Pons (tissue), 1 donor: Measurements from ENCODE around the gene NAA25.
A peak's percentile ranks its signal among the peaks of the same experiment; 100 is the strongest.
"Not testable (repeated sequence)": the region's sequence is repeated elsewhere in the genome, so short reads cannot be mapped to it uniquely, and the experiment has no call there.

Source experiments
- DNase-seq: peaks from one replicate; pipeline ENCODE4 v3.0.0-alpha.2; 2016; ENCODE audit warnings: low spot score

NAA25 gene

DNA sequence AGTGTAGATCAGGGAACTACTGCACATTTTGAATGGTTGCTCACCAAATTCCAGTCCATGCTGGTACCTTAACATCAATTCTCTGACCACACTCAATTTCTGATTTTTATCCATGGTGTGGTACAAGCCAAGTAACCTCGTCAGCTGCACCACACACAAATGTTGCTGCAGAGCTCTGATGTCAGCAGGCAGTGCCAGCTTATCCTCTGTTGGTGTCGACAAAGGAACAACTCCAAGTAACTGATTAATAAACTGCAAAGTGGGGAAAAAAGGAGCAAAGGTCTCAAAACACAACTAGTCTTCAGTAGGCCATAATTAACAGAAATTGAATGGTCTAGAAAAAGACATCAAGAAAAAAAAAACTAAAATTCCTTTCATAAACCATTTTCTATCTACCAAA, 47.4 kb downstream of the NAA25 start:
- DNase-seq, result no peak

DNA sequence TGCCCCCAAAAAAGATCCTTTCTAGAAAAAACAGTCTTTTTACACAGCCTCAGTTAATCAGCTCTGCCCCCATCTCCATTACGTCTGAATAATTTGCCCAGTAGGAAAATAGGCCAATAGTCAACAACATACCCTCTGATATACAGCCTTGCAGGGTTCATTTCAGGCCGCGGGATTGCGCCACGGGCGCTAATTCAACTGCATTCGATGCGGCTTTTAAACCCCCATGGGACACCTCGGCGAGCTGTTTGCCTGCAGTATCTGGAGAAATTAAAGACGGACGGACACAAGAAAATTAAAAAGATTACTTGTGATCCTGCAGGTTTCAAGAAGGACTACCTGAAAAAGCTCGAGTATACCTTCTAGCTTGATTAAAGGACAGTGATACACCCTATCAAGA, 59.2 kb downstream of the NAA25 start:
- DNase-seq, result no peak

DNA sequence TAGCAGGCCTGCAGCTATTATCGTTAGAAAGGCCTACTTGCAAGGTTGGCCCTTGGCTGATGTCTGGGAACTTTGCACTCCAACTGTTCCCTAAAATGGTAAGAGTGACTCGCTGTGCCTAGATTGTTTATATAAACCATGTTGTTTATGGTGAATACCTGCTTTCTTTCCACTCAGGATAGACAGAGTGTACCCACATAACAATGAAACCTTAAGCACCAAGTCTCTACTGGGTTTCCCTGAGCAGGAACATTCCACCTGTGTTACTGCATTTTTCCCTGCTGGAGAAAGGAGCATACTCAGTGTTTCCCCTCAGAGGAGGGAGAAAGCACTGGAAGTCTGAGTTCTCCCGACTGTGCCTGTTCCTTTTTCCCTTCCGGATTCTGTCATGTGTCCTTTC, 62.6 kb downstream of the NAA25 start:
- no peak for DNase-seq

DNA sequence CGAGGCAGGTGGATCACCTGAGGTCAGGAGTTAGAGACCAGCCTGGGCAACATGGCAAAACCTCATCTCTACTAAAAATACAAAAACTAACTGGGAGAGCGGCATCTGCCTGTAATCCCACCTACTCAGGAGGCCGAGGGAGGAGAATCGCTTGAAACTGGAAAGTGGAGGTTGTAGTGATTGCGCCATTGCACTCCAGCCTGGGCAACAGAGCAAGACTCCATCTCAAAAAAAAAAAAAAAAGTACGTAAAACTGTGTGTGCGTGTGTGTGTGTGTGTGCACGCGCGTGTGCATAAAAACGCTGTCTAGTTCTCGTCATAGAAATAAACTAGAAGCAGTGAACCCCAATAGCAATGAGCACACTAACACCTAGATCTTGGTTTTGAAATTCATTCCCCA, 72.0 kb downstream of the NAA25 start:
- DNase-seq, result not testable (repeated sequence)

DNA sequence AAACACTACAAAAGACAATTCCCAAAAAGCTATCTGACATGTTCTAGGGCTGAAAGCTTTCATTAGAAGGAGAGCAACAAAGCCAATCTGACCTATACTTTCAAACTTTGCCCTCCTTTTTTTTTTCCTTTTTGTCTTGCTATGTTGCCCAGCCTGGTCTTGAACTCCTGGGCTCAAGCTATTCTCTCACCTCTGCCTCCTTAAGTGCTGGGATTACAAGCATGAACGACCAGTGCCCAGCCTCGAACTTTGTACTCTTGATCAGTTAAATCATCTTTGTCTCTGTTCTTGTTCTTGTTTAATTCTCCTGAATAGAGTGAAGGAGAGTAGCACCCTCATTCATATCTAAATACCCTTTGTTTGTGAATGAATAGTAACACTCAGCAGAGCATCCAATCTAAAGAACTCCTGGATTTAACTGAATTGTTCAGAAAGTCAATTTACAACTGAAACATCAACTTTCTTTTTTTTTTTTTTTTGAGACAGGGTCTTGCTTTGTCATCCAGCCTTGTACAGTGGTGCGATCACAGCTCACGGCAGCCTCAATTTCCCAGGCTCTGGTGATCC, 73.3 kb downstream of the NAA25 start:
- no peak for DNase-seq

DNA sequence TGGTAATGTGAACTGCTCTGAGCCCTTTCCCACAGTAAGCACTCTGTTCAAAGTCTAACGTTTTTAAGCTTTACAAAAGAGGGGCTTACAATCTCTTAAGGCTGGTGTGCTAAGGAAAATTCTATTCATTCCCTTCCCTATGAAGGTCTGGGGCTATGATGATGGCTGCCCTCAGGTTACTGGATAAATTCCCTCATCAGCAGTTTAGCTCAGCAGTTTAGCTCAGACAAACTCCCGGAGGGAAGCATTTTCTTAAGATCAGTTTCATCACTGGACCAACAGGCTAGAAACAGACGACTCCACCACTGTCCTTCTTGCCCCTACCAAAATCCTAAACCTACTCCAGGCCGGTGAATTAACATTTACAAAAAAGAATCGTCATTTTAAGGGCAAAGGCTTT, 76.3 kb downstream of the NAA25 start:
- DNase-seq, result no peak

DNA sequence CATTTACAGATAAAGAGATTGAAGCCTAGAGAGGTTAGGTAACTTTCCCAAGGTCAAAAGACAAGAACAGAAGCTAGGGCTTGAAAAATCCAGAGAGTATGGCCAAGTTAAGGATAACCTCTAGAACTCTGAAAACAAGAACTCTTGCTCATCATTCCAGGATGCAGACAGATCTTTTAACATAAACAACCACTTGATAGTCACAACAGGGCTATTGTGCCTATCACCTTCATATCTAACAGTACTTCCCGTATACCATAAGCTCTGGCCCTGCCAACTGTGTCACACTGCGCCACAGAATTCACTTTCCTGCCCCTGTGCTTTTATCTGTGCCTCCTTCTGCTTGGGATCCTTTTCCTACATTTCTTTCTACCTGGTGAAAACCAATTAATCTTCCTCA, 77.1 kb downstream of the NAA25 start:
- no peak for DNase-seq

DNA sequence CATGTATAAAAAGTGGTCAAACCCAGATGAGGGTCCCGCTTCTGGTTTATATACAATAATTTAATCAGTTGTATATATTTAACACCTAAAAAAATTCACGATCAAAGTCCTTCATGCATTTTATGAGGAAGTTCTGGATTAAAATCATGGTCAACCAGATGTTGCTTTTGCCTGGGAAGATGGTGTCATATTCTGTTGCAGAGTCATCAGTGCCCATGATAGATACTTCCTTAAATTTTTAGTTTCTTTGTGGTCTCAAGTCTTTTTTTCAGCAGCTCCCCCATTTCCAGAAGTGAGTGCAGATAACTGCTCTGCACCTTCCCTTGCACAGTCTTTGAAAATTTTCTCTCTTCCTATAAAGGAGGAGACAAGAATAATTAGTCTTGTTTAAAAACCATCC, 79.3 kb downstream of the NAA25 start:
- no peak for DNase-seq

DNA sequence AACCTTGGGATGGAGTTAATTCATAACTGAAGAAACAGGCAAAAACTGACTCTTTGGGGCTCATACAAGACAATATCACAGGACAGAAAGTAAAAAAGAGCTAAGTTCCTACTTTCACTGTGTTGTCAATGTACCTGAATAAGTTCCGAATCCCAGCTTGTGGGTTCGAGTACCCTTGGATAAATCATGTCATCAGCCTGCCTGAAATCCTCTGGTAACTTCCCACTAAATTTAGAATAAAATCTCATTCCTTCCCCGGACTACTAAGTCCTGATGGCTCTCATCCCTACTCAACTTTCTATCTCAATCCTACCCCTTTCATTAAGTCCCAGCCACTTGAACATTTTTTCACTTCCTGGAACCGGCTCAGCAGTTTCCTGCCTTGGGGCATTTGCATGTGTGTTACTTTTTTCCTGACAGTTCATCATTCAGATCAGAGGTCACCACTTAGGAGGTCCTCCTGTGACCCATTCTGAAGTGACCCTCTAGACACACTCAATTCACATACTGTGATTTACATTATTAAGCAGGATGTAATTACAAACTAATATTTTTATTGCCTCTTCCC, 82.7 kb downstream of the NAA25 start:
- no peak for DNase-seq

DNA sequence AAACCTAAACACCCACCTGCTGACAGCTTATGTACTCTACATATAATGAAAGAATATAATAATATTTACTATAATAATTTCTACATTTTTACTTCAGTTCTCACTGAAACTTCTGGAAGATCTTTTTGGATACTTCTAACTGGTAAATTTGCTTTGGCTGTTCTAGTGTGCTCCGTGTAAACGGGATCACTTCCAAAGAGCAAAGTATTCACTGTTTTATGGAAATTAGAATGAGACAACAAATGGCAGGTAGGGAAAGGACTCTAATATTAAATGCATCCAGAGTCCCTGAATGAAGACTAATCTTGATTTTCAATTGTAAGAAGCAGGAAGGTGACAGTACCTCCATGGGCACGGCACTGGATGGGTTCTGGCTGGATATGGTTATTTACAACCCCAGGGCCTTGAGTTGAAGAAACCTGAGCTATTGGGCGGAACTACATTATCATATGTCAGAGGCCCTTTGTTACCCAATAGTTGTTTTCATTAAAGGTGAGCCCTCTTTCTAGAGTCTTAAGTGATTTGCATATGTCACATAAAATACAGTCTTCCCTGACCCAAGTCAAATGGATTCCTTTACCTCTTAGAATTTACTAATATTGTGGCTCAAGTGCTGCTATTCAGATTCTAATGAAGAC, 84.7 kb downstream of the NAA25 start:
- DNase-seq, result no peak

DNA sequence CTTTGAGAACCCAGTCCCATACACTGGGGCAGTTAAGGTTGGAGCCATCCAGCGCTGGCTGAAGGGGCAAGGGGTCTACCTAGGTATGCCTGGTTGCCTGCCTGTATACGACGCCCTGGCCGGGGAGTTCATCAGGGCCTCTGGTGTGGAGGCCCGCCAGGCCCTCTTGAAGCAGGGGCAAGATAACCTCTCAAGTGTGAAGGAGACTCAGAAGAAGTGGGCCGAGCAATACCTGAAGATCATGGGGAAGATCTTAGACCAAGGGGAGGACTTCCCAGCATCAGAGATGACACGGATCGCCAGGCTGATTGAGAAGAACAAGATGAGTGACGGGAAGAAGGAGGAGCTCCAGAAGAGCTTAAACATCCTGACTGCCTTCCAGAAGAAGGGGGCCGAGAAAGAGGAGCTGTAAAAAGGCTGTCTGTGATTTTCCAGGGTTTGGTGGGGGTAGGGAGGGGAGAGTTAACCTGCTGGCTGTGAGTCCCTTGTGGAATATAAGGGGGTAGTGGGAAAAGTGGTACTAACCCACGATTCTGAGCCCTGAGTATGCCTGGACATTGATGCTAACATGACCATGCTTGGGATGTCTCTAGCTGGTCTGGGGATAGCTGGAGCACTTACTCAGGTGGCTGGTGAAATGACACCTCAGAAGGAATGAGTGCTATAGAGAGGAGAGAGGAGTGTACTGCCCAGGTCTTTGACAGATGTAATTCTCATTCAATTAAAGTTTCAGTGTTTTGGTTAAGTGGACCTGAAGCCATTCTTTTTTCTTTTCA, 86.2 kb downstream of the NAA25 start:
- DNase-seq, result no peak

DNA sequence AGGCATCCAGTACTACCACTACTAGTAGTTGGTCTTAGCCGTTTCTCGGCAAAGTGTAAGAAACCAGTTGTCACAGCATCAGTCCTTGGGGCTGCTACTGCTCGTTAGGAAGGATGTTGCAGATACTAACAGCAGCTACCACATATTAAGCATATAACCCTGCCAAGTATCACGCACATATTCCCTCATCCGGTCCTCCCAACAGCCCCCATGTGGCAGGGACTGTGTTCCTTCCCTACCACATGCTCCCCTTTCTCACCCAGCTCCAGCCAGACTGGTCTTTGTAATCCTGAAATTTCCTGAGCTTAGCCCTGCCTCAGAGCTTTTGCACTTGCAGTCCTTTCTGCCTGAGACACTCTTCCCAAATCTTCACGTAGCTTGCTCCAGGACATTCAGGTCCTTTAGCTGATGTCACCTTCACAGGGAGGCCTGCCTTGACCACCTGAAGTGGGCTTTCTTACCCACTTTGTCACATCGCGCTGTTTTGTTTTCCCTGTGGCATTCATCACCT, 87.6 kb downstream of the NAA25 start:
- DNase-seq, result no peak

DNA sequence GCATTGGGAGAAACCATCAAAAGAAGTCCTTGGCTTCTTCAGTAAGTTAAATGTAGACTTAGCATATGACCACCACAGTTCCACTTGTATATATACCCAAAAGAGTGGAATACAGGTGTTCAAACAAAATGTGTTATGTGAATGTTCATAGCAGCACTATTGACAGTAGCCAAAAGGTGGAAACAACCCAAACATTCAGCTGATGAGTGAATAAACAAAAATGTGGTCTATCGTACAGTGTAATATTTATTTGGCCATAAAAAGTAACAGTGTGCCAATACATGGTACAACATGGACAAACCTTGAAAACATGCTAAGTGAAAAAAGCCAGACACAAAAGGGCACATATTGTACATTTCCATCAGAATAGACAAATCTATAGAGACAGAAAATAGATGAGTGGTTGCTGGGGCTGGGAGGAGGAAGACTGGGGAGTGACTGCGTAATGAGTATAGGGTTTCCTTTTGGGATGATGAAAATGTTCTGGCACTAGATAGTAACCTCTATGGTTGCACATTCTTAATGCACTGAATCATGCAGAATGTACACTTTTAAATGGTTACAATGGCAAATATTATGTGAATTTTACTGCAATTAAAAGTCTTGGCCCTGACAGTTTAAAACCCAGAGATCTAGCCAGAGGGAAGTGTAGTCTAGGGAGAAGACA, 89.9 kb downstream of the NAA25 start:
- no peak for DNase-seq

DNA sequence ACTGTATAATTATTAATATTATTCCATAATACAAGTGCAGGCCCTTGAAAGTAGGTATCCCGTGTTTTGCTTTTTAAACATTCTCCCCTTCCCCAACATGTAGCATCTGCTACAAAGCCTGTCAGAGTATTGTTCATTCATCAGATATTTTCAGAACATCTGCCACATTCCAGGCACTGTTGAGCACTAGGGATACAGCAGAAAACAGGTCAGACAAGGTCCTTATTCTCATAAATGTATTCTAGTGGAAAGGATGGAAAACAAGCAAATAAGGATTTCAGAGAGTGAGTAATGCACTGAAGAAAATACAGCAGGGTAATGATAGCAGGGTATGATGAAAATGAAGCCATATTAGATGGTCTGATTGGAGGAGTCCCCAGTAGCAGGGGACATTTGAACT, 91.5 kb downstream of the NAA25 start:
- DNase-seq, result no peak

DNA sequence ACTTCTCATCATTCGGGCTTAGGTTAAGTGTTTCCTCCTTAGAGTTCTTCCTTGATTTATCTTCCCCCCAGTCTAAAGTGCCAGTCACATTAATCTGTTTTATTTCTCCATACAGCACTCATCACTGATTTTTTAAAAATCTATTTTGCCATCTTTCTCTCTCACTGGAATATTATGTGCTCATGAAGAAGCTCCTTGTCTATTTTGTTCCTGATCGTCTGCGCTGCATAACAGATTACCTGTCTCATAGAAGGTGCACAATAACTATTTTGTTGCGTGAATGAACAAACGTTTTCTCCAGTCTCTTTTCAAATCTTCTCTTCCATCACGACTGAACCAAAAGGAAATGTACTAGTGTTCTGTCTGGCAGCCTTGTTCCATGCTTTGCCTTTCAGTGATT, 92.6 kb downstream of the NAA25 start:
- DNase-seq, result no peak

DNA sequence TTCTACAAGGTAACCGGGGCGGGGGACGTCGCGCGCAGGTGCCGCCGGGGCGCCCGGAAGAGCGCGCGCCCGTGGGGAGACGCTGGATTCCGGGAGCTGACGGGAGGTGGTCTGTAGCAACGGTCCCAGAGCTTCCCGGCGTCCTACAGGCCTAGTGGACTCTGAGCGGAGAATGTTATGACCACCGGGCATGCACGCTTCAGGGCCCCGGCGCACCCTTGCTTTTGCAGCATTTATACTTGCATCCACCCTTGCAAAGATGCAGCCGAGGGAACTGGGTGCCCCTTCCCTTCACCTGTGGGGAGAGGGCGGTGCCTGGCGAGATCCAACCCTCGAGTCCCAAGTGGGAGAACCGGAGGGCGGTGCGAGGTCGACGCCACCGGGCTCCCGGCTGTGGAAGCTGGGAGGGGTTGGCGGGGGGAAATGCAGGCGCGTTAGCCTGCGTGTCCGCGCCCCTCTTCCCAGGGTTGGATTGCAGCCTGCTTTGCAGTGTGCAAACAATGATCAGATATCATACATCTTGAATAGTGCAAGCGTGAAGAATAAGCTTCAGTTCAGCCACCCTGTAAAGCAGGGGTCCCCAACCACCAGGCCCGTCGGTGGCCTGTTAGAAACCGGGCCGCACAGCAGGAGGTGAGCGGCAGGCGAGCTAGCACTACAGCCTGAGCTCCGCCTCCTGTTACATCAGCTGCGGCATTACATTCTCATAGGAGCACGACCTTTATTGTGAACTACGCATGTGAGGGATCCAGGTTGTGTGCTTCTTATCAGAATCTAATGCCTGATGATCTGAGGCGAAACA, 94.8 kb downstream of the NAA25 start:
- peak; percentile 59 for DNase-seq

DNA sequence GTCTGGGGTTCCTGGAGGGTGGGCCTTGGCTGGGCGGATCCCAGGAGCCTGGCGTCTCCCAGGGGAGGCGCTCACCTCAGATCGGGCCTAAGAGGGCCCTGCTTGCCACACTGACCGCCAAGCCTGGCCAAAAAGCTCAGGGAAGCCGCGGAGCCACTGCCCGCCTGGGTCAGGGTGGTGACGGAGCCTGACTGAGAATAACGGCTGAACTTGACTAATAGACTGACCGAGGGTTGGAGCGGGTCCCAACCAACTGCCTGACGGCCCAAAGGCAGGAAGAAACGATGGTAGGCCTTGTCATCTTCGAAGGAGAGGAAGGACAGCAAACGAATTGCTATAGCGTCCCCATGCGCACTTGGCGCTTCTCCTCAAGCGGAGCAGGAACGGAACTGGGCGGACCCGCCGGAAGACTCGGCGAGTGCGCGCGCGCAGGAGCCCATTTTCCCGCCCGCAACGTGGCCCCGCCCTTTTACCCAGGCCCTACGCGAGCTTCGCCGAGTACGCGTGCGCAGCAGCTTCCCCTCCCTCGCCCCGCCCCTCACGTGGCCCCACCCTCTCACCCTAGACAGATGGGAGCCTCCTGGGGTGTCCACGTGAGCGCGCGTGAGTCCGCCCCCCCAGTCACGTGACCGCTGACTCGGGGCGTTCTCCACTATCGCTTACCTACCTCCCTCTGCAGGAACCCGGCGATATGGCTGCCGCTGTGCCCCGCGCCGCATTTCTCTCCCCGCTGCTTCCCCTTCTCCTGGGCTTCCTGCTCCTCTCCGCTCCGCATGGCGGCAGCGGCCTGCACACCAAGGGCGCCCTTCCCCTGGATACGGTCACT, 95.6 kb downstream of the NAA25 start, which contains the start of the genes ERP29 and TMEM116:
Gene ERP29 (plus strand): TSS at position 652 of the 826 bp plus-strand sequence. CDS start 40 bp downstream, at position 692.
Gene TMEM116 (minus strand): TSS at position 391 of the 826 bp plus-strand sequence. CDS start 7,895 bp downstream, outside the sequence.
- peak; percentile 97 for DNase-seq

DNA sequence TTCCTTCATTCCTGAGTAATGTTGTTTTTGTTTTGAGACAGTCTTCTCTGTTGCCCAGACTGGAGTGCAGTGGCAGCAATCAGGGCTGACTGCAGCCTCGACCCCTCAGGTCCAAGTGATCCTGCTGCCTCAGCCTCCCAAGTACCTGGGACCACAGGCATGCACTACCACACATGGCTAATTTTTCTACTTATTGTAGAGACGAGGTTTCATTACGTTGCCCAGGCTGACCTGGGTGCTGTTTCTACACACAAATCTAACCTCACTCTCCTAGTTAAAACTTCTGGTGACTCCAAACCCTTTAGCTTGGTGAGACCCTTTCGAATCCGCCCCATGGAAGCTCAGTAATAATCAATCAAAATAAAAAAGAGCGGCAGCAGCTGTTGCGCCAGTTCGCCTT, 96.9 kb downstream of the NAA25 start:
- DNase-seq, result no peak

DNA sequence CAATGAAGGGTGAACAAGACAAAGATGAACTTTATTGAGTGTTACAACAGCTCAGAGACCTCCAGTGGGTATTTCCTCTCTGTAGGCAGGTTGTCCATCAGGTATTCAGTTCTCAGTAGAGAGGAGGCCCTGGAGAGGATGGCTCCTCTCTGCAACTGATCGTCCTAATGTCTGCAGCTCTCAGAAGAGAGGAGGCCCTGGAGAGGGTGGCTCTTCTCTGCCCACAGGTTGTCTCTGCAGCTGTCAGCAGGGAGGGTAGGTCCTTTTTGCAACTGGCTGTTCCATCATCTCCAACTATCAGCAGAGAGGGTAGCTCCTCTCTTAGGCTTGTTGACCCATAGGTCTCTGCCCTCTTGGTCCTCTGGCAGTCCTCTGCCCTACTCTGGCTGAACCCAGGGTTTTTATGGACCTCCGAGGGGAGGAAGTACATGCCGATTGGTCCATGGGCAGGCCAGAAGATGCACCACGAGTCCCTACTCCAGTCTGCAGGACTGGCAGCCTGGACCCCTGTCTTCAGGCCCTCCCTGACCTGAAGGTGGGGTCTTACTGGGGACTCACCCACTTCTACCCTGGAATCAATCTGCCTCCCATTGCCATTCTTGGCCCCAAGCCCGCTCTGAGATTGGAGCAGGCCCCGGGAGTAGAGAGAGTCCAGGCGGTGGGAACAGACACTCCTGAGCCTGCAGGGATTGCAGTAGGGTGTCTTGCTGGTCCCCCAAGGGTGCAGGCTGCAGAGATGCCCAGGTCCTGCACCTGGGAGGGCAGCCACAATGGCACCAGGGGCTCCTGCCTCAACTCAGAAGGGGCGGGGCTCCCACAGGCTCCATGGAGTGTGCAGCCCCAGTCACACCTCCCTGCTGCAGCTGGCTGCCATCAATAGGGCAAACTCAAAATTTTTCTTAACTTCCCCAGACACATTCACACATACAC, 97.9 kb downstream of the NAA25 start:
- DNase-seq, result no peak
